ENCODE data around the gene NR6A1. TPM values are rescaled to one million over a fixed set of nuclear protein-coding genes. Genes with fewer than 3 reads are reported as not detected.

NR6A1 gene
- total RNA-seq, 1 donor, result 0.36 TPM

DNA sequence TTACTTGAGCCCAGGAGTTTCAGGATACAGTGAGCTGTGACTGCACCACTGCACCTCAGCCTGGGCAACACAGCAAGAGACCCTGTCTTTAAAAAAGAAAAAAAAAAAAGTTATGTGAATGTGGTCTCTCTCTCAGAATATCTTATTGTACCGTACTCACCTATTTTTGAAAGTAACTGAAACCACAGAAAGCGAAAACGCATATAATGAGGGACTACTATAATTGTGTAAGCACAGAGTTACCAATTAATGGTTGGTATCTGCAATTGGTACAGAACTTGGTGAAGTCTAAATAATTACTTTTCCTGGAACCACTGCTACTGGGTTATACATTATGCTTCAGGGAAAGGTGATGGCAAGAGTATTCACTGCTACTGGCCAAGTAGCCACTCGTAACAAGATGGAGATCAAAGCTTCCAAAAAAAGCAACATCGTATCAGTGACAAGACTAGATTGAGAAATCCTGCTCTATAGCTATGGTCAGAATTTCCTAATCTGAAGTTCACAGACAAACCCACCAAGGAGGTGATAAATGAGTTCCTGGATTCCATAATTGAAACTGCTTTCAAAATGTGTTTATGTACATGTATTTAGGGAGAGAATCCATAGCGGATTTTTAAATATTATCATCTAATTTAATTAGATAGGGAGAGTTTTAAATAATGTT, 82.7 kb downstream of the NR6A1 start:
- H3K79me2 ChIP-seq (ENCODE audit: insufficient read depth, low read length), result peaks cover 8% of the 10 kb centered on the region

GRCh38 chr9:124686918-124687317, 84.2 kb downstream of the NR6A1 start:
- Histone ChIP-seq H3K27ac (ENCODE audit: low read depth, low read length) (no peak overlapping the region), H4K20me1 (ENCODE audit: insufficient read depth, low read length) (no peaks in the 10 kb centered on the region), H3K4me2 (ENCODE audit: insufficient read depth, low read length) (no peak overlapping the region), H3K4me3 (ENCODE audit: insufficient read depth, low read length) (no peak overlapping the region), H3K36me3 (ENCODE audit: insufficient read depth, low read length) (peaks cover 4% of the 10 kb centered on the region), H2AFZ (ENCODE audit: low read length) (no peak overlapping the region), H3K79me2 (ENCODE audit: insufficient read depth, low read length) (peaks cover 5% of the 10 kb centered on the region), H3K9me3 (ENCODE audit: low read depth, low read length) (no peaks in the 10 kb centered on the region), H3K4me1 (ENCODE audit: insufficient read depth, low read length) (peaks cover 7% of the 10 kb centered on the region), H3K27me3 (ENCODE audit: insufficient read depth, low read length) (no peaks in the 10 kb centered on the region)
- DNase-seq (ENCODE audit: insufficient read length, low spot score, missing footprints), result no peak
- TF ChIP-seq, protein P1, sequence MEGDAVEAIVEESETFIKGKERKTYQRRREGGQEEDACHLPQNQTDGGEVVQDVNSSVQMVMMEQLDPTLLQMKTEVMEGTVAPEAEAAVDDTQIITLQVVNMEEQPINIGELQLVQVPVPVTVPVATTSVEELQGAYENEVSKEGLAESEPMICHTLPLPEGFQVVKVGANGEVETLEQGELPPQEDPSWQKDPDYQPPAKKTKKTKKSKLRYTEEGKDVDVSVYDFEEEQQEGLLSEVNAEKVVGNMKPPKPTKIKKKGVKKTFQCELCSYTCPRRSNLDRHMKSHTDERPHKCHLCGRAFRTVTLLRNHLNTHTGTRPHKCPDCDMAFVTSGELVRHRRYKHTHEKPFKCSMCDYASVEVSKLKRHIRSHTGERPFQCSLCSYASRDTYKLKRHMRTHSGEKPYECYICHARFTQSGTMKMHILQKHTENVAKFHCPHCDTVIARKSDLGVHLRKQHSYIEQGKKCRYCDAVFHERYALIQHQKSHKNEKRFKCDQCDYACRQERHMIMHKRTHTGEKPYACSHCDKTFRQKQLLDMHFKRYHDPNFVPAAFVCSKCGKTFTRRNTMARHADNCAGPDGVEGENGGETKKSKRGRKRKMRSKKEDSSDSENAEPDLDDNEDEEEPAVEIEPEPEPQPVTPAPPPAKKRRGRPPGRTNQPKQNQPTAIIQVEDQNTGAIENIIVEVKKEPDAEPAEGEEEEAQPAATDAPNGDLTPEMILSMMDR (IDR thresholded peaks at IDR 0.05; ENCODE audit: extremely low read depth, low read depth, low read length), result no peak

More for the DNA sequence above, 82.7 kb downstream of the NR6A1 start:
- H3K4me3 ChIP-seq (ENCODE audit: insufficient read depth, low read length), result no peak overlapping the region
- no peak for DNase-seq (ENCODE audit: insufficient read length, low spot score, missing footprints)
- no peaks in the 10 kb centered on the region for H3K9me3 ChIP-seq (ENCODE audit: low read depth, low read length)
- no peak overlapping the region for H3K4me2 ChIP-seq (ENCODE audit: insufficient read depth, low read length)
- H3K36me3 ChIP-seq (ENCODE audit: insufficient read depth, low read length), result peaks cover 10% of the 10 kb centered on the region
- peaks cover 7% of the 10 kb centered on the region for H3K4me1 ChIP-seq (ENCODE audit: insufficient read depth, low read length)
- TF ChIP-seq, protein P1 (IDR thresholded peaks at IDR 0.05; ENCODE audit: extremely low read depth, low read depth, low read length), result no peak
- no peak overlapping the region for H3K27ac ChIP-seq (ENCODE audit: low read depth, low read length)
- no peak overlapping the region for H2AFZ ChIP-seq (ENCODE audit: low read length)
- no peaks in the 10 kb centered on the region for H3K27me3 ChIP-seq (ENCODE audit: insufficient read depth, low read length)
- H4K20me1 ChIP-seq (ENCODE audit: insufficient read depth, low read length), result no peaks in the 10 kb centered on the region

DNA sequence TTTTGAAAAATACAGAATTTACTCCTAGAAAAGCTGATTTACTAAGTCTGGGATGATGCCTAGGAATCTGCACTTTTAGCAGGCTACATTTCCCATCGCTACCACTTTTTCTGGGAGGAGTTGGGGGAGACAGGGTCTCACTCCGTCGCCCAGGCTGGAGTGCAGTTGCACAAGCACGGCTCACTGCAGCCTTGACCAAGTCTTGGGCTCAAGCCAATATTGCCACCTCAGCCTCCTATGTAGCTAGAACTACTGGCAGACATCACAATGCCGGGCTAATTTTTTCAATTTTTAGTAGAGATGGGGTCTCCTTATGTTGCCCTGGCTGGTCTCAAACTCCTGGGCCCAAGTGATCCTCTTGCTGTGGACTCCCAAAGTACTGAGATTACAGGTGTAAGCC, 85.9 kb downstream of the NR6A1 start:
- Histone ChIP-seq H3K36me3 (ENCODE audit: insufficient read depth, low read length) (peaks cover 4% of the 10 kb centered on the region), H3K9me3 (ENCODE audit: low read depth, low read length) (no peaks in the 10 kb centered on the region), H3K79me2 (ENCODE audit: insufficient read depth, low read length) (no peaks in the 10 kb centered on the region), H3K4me3 (ENCODE audit: insufficient read depth, low read length) (no peak overlapping the region), H2AFZ (ENCODE audit: low read length) (no peak overlapping the region), H3K27me3 (ENCODE audit: insufficient read depth, low read length) (no peaks in the 10 kb centered on the region), H3K27ac (ENCODE audit: low read depth, low read length) (no peak overlapping the region), H3K4me2 (ENCODE audit: insufficient read depth, low read length) (no peak overlapping the region), H3K4me1 (ENCODE audit: insufficient read depth, low read length) (peaks cover 7% of the 10 kb centered on the region), H4K20me1 (ENCODE audit: insufficient read depth, low read length) (peaks cover 4% of the 10 kb centered on the region)
- TF ChIP-seq, protein P1 (IDR thresholded peaks at IDR 0.05; ENCODE audit: extremely low read depth, low read depth, low read length), result no peak
- no peak for DNase-seq (ENCODE audit: insufficient read length, low spot score, missing footprints)

DNA sequence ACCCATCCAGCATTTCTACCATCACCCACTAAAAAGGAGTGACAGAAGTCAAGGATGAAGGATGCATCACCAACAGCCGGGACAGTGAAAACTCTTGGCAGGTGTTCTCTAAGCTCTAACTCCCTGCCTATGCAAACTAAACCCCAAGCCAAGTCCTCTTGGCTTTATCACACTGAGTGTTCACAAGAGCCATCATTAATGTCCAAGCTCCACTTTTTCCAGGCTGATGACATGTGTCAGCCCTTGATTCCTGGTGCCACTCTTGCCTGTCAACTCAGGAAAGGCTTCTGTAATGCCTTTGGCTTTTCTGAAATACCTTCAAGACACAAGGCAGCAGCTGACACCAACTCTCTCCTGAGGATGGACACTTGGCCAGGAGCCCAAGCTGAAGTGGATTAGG, 86.9 kb downstream of the NR6A1 start:
- Histone ChIP-seq H3K27me3 (ENCODE audit: insufficient read depth, low read length) (no peaks in the 10 kb centered on the region), H3K4me2 (ENCODE audit: insufficient read depth, low read length) (no peak overlapping the region), H3K4me1 (ENCODE audit: insufficient read depth, low read length) (no peaks in the 10 kb centered on the region), H2AFZ (ENCODE audit: low read length) (no peak overlapping the region), H3K27ac (ENCODE audit: low read depth, low read length) (no peak overlapping the region), H3K79me2 (ENCODE audit: insufficient read depth, low read length) (no peaks in the 10 kb centered on the region), H3K4me3 (ENCODE audit: insufficient read depth, low read length) (no peak overlapping the region), H3K9me3 (ENCODE audit: low read depth, low read length) (no peaks in the 10 kb centered on the region), H3K36me3 (ENCODE audit: insufficient read depth, low read length) (peaks cover 4% of the 10 kb centered on the region), H4K20me1 (ENCODE audit: insufficient read depth, low read length) (peaks cover 4% of the 10 kb centered on the region)
- DNase-seq (ENCODE audit: insufficient read length, low spot score, missing footprints), result no peak
- TF ChIP-seq, protein P1 (IDR thresholded peaks at IDR 0.05; ENCODE audit: extremely low read depth, low read depth, low read length), result no peak

All from osteoblast (primary cell).